IPS-18c (cell line): ENCODE results near the gene CHURC1.

Experiments used
- H3K4me3 ChIP-seq: 2 replicates; pipeline ENCODE4 v1.7.0; 2013; ENCODE audit warnings: low read depth, mild to moderate bottlenecking, low read length, moderate library complexity; ENCODE audit not compliant: insufficient read depth
- H3K9me3 ChIP-seq: one replicate; pipeline ENCODE4 v1.6.1; 2013; ENCODE audit warnings: mild to moderate bottlenecking, low read length, moderate library complexity; ENCODE audit not compliant: control insufficient read depth, insufficient read depth

The CHURC1 gene

GRCh38 chr14:64947710-64948611, 33.7 kb downstream of the CHURC1 start:
- Histone ChIP-seq H3K9me3 (no peaks in the 10 kb centered on the region), H3K4me3 (no peak overlapping the region)

GRCh38 chr14:64948612-64949210, 34.5 kb downstream of the CHURC1 start:
- Histone ChIP-seq H3K4me3 (no peak overlapping the region), H3K9me3 (no peaks in the 10 kb centered on the region)

GRCh38 chr14:64950889-64951288, 36.6 kb downstream of the CHURC1 start:
- no peak overlapping the region for H3K4me3 ChIP-seq
- H3K9me3 ChIP-seq, result no peaks in the 10 kb centered on the region

GRCh38 chr14:64951291-64951690, 37.0 kb downstream of the CHURC1 start:
- H3K9me3 ChIP-seq, result no peaks in the 10 kb centered on the region
- H3K4me3 ChIP-seq, result no peak overlapping the region

- Histone ChIP-seq H3K9me3 (no peaks in the 10 kb centered on the region), H3K4me3 (no peak overlapping the region)
Observed at GRCh38 chr14:64951724-64952123, 37.5 kb downstream of the CHURC1 start.

GRCh38 chr14:64952598-64953309, 38.5 kb downstream of the CHURC1 start:
- Histone ChIP-seq H3K4me3 (no peak overlapping the region), H3K9me3 (no peaks in the 10 kb centered on the region)

- Histone ChIP-seq H3K9me3 (no peaks in the 10 kb centered on the region), H3K4me3 (no peak overlapping the region)
Observed at GRCh38 chr14:64953310-64953654, 39.0 kb downstream of the CHURC1 start.

- Histone ChIP-seq H3K4me3 (no peak overlapping the region), H3K9me3 (no peaks in the 10 kb centered on the region)
Observed at GRCh38 chr14:64953661-64954060, 39.4 kb downstream of the CHURC1 start.

GRCh38 chr14:64954491-64955240, 40.4 kb downstream of the CHURC1 start:
- no peak overlapping the region for H3K4me3 ChIP-seq
- no peaks in the 10 kb centered on the region for H3K9me3 ChIP-seq

GRCh38 chr14:64955297-64955696, 41.0 kb downstream of the CHURC1 start:
- H3K4me3 ChIP-seq, result no peak overlapping the region

GRCh38 chr14:64956697-64957406, 42.6 kb downstream of the CHURC1 start:
- no peaks in the 10 kb centered on the region for H3K9me3 ChIP-seq
- H3K4me3 ChIP-seq, result no peak overlapping the region

More at GRCh38 chr14:64955297-64955696, 41.0 kb downstream of the CHURC1 start:
- no peaks in the 10 kb centered on the region for H3K9me3 ChIP-seq

GRCh38 chr14:64958201-64958600, 43.9 kb downstream of the CHURC1 start:
- Histone ChIP-seq H3K9me3 (peaks cover 2% of the 10 kb centered on the region), H3K4me3 (no peak overlapping the region)

GRCh38 chr14:64958743-64959142, 44.5 kb downstream of the CHURC1 start:
- H3K9me3 ChIP-seq, result peaks cover 2% of the 10 kb centered on the region
- no peak overlapping the region for H3K4me3 ChIP-seq

GRCh38 chr14:64960762-64961276, 46.6 kb downstream of the CHURC1 start:
- Histone ChIP-seq H3K9me3 (peaks cover 2% of the 10 kb centered on the region), H3K4me3 (no peak overlapping the region)

- H3K4me3 ChIP-seq, result no peak overlapping the region
- peaks cover 2% of the 10 kb centered on the region for H3K9me3 ChIP-seq
Observed at GRCh38 chr14:64963611-64964010, 49.4 kb downstream of the CHURC1 start.

GRCh38 chr14:64965356-64966000, 51.2 kb downstream of the CHURC1 start:
- no peak overlapping the region for H3K4me3 ChIP-seq
- peaks cover 2% of the 10 kb centered on the region for H3K9me3 ChIP-seq
